CD4-positive, alpha-beta T cell treated with Interleukin-15 for 1 hour (primary cell): ENCODE data around the gene DEGS2.
"Not testable (repeated sequence)": the region's sequence is repeated elsewhere in the genome, so short reads cannot be mapped to it uniquely, and the experiment has no call there.

ENCODE experiments used
- DNase-seq: peaks from one replicate; pipeline ENCODE4 v3.0.0-alpha.2; 2020

The DEGS2 gene

DNA sequence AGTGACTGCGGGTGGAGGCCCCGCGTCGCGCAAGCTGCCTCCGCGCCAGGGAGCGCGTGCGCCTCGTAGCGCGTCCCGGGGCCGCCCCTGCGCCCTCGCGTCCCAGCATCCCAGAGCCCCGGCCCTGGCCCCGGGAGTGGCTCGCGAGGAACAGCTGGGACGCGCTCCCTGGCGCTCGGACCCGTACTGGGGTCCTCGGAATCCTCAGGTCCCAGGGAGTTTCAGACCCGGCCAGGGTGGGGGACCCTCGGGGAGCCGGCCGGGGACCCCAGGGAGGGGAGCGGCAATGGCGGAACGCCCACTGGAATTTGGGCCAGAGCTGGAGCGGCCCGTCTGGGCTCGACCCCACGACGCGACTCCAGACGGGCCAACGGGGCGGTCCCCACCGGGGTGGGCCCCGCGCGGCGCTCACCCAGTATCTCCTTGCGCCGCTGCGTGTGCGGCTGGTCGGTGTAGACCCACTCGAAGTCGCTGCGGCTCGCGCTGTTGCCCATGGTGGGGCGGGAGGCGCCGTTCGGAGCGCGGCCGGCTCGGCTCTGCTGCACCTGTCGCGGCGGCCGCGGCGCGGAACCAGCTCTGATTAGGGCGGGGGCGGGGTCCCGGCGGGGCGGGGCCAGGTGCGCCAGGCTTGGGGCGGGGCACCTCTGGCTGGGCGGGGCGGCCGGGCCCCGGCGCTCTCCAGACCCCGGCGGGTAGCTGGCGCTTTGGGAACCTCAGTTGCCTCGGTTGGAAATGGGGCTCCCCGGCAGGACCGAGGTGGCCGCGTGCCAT, at the start of gene DEGS2:
TSS of gene DEGS2 (minus strand) at position 552 of the 771 bp plus-strand sequence. CDS start at position 494, 58 bp downstream.
- peak; percentile 46 for DNase-seq

DNA sequence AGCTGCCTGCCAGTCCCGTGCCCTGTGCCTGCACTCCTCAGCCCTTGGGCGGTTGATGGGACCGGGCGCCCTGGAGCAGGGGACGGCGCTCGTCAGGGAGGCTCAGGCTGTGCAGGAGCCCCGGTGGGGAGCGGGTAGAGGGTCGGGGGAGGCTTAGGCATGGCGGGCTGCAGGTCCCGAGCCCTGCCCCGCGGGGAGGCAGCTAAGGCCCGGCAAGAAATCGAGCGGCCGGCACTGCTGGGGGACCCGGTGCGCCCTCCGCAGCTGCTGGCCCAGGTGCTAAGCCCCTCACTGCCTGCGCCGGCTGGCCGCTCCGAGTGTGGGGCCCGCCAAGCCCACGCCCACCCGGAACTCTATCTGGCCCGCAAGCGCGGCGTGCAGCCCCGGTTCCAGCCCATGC, 48.7 kb upstream of the DEGS2 start:
- not testable (repeated sequence) for DNase-seq

DNA sequence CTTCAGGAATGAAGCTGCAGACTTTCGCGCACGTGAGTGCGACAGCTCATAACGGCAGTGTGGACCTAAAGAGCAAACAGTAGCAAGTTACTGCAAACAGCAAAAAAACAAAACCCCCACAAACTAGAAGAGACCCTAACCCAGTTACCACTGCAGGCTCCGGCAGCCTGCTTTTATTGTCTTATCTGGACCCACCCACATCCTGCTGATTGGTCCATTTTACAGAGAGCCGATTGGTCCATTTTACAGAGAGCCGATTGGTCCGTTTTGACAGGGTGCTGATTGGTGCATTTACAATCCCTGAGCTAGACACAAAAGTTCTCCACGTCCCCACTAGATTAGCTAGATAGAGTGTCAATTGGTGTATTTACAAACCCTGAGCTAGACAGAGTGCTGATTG, 48.1 kb upstream of the DEGS2 start:
- DNase-seq, result not testable (repeated sequence)

DNA sequence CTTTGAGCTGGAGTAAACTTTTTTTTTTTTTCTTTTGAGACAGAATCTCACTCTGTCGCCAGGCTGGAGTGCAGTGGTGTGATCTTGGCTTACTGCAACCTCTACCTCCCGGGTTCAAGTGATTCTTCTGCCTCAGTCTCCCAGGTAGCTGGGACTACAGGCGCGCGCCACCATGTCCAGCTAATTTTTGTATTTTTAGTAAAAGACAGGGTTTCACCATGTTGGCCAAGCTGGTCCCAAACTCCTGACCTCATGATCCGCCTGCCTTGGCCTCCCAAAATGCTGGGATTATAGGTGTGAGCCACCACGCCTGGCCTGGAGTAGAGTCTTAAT, 45.4 kb upstream of the DEGS2 start:
- not testable (repeated sequence) for DNase-seq

DNA sequence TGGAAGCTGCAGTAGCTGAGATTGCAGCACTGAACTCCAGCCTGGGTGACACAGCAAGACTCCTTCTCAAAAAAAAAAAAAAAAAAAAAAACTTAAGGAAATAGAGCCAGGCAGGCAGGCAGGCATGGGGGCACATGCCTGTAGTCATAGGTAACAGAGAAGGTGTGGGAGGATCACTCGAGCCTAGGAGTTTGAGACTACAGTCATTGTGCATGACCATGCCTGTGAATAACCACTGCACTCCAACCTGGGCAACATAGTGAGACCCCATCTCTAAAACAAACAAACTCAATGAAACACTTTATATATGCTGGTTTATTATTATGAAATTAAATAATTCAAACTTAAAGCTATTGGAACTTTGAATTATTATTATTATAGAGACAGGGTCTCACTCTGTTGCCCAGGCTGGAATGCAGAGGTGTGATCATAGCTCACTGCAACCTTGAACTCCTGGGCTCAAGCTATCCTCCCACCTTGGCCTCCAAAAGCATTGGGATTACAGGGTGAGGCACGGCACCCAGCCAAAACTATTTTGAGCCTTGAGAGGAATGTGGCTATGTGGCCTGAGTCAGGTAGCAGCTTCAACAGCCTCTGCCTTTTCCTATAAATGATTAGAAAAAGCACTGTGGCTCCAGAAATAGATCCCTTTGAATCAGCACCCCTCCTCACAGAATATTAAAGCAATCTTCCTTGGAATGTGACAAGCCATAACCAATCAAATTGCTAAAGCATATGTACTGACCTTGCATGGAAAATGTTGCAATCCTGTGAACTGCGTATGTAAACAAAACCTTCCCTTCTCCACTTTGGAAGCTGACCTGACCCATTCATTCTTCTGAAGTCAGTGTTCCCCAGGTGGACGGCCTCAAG, 44.8 kb upstream of the DEGS2 start:
- no peak for DNase-seq

DNA sequence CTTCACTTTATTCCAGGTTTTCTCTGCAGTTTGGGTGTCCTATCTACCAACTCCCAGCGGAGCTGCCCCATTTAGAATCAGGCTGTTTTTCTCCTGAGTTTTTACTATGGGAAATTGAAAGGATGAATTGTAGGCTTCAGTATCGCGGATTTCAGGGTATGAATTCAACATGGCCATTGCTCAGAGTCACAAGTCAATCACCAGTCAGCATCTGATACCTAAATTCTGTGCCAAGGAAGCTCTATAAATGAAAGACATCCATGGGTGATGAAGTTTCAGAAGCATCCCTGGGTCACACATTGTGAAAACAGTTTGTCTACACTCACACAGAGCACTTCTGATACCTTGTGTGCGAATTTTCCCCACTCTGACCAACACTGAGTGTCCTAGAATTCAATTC, 43.7 kb upstream of the DEGS2 start:
- no peak for DNase-seq

DNA sequence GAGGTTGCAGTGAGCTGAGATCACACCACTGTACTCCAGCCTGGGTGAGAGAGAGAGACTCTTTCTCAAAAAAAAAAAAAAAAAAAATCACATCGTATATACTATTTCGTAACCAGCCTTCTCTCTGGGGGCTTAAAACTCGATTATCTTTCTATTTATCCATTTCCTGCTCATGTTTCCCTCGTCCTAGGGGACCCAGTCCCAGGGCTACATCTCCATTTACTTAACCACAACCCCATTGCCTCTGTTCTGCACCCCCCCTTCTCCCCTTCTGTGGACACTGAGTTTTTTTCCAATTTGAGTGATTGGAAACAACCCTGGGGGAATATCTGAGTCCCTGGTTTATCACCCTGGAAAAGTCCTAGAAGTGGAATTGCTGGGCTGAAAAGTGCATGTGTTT, 43.3 kb upstream of the DEGS2 start:
- DNase-seq, result no peak

DNA sequence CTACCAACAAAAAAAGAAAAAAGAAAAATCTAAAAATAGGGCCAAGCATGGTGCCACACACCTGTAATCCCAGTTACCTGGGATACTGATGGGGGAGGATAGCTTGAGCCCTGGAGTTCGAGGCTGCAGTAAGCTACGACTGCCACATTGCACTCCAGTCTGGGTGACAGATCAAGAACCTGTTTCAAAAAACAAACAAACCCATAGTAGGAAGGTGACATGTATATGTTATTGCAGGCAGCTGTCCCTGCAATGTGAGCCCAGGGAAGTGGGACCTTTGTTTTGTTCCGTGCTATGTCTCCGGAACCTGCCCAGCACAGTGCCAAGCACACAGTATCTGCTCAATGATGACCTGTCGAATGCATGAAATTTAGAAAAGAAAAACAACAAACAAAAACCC, 42.3 kb upstream of the DEGS2 start:
- DNase-seq, result no peak

DNA sequence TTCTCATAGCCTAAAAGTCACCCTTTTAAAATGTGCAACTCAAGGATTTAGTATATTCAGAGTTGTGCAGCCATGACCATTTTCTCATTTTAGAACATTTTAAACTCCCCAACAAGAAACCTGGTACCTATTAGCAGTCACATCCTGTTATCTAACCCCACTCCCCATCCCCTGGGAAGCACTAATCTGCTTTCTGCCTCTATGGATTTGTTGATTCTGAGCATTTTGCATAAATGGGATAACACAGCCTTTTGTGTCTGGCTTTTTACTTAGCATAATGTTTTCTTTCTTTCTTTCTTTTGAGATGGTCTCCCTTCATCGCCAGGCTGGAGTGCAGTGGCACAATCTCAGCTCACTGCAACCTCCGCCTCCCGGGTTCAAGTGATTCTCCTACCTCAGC, 40.9 kb upstream of the DEGS2 start:
- DNase-seq, result no peak

DNA sequence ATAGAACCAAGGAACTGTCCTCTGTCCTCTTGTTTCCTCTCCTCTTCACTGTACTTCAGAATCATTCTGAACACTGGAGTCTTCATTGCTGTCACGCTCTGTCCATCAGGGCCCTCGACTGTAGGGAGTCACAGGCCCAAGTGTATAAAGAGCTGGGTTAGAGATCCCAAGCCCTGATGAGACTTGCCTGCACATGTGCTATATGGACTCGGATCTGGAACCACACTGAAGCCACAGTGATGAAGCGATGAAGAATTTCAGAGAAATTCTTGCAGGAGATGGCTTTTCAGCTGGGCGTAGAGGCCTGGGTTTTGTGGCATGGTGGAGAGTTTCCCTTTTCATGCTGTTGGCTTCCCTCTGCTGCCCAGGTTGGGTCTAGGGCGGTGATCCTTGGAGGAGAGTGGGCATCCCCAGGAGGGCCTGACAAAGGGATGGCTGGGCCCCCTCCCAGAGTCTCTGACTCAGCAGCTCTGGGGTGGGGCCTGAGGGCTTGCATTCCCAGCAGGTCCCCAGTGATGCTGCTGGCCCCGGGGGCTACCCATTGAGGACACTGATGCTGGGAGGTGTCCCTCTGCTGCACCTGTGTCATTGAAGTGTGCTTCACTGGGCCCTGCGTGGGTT, 39.9 kb upstream of the DEGS2 start:
- no peak for DNase-seq

DNA sequence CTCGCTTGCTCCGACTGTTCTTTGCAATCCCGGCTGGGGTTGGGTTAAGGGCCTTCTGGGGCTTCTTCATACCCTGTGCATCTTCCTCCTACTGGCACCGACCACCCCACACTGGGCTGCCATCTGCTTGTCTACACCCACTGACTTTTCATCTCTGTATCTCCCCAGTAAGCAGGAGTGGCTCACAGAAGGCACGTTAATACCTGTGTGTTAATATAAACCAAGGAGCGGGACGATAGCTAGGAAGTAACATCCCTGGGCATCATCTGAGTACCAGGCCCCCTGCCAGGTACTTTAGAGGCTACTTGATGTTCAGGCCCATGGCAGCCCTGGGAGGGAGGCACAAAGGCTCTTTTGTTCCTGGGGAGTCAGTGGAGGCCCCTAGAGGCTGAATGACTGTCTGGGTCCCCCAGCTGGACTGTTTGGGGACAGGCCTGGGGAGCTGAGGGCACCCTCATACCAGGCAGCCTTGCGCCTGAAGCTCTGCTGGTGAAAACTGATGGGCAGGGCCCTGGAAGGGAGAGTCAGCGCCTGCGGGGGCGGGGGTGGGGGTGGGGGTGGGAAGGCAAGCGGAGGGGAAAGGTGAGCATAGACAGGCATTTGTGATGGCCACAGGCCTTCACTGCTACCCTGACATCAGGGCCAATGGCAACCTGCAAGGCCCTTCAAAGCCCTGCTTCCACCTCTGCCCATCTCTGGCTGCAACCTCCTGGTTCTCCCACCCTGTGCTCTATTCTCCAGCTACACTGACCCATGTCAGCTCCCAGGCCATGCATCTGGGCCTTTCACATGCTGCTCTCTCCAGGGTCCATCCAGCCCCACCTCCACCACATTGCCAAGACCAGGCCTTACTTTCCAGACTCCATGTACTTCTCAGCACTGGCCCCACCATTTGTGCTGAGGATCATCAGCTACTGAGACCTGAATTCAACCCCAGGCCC, 34.2 kb upstream of the DEGS2 start:
- no peak for DNase-seq

DNA sequence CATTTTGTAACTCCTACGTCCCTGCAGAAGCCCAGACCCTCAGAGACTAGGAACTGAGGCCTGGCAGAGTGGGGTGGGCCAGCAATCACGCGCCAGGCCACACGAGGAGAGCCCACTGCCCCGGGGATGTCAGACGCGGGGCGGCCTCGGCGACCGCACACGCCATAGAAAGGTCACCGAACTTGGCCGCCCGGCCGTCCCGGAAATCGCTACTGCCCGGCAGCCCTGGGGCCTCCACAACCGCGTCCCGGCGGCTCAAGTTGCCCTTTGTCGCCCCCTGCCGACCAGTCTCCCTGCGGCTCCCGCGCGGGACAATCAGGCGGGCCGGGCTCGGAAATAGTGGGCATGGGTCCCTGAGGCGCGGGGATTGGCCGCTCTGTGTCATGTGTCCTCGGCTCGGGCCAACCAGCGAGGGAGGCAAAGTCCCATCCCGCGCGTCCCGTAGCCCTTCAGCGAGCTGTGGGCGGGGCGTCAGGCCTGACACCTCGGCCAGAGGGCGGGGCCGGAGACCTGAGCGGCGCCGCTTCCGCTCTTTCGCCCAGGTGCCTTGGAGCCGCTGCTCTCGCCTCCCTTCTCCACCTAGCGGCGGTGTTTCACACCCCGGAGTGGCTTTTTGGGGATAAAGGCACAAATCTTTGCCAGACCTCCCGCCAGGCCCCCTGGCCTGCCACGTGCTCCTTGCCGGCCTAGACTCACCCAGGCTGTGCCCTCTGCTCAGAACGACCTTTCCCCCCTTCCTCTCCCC, 33.4 kb upstream of the DEGS2 start:
- DNase-seq, result peak; percentile 100

DNA sequence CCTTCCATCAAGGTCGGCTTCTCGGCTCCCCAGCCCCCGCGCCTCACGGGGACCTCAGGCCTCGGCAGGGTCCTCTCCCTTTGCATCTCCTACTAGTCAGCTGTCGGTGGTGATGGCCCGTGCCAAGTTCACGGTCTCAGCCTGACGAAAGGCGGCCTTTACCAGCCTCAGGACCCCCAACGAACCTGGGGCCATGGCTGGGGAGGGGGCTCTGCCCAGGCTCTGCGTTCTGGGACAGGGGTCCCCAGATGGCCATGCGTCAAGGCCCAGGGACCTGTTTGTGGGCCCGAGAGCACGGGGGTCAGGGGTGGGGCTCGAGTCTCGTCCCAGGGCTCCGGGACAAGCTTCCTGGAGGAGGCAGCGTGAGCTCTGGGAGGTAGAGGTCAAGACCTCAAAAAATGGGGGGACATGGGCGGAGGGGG, 32.8 kb upstream of the DEGS2 start:
- no peak for DNase-seq

DNA sequence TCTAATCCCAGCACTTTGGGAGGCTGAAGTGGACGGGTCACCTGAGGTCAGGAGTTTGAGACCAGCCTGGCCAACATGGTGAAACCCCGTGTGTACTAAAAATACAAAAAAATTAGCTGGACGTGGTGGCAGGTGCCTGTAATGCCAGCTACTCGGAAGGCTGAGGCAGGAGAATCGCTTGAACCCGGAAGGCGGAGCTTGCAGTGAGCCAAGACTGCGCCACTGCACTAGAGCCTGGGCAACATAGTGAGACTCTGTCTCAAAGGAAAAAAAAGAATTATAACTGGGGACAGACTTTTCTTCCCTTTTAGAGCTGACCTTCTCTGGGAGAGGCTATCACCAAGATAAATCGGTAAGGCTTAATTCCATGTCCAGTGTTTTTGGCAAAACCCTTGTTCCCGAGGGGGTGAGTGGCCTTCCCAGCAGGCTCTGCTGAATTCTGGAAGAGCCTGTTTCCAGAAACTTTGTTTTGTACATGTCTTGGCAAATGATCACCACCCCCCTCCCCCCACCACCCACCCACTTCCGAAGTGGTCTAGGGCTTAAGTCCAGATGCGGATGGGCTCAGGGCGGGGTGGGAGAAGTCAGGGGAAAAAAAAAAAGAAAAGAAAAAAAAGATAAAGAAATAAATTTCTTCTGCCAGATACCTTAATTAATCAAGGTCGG, 32.3 kb upstream of the DEGS2 start:
- no peak for DNase-seq

DNA sequence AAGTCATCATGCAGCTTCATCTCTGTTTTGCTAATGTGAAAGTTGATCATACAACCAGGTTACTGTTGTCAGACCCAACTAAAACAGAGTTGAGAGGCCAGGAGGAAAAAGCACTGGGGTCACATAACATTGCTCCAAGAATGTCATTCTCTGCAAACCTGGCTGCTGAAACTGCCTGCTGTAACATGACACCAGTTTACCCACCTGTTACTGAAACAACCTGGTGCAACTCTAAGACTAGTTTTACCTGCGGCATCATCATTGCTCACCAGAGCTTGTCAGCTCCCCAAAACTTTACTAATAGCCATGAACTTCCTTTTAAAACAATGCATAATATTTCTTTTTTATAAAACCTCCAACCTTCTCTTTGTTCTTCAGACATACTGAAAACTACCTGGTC, 30.7 kb upstream of the DEGS2 start:
- no peak for DNase-seq

DNA sequence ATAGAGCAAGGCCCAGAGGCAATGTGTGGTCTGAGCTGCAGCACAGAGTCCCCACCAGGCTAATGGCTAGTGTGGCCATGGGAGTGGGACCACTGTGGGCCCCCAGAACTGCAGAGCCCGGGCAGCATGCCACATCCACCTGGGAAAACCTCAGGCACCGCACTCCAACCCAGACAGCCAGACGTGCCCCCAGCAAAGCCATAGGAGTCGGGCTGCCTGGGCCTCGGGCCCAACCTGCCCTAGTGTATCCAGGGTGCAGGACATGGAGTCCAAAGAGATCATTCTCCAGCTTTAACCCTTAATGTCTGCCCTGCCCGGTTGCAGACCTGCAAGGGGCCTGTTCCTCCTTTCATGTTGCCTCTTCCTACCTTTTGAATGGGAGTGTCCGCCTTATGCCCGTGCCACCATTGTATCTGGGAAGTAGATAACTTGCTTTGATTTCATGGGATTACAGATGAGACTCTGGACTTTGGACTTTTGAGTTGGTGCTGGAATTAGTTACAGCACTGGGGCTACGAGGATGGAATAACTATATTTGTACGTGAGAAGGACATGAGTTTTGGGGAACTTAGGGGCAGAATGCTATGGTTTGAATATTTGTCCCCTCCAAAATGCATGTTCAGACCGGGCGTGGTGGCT, 29.1 kb upstream of the DEGS2 start:
- DNase-seq, result no peak

DNA sequence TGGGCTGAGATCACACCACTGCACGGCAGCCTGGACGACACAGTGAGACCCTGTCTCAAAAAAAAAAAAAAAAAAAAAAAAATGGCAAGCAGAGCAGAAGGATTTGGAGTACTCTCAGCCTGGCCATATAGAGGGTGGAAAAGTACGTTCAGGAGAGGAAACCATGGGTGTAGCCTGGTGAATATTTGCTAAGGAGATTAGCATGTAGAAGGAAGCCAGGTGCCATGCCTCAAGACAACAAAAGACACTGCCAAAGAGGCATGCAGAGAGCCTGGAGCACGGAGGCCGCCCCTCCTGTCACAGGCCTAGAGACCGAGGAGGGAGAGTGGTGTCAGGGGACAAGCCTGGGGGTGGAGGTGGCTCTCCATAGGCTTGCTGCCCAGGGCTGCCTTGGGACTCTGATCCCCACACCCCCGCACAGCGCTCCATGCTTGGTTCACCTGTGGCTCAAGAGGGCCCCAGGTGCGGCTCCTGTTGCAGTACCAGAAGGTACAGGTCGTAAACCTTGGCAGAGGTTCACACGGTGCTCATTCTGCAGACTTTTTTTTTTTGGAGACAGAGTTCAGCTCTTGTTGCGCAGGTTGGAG, 27.9 kb upstream of the DEGS2 start:
- DNase-seq, result no peak

DNA sequence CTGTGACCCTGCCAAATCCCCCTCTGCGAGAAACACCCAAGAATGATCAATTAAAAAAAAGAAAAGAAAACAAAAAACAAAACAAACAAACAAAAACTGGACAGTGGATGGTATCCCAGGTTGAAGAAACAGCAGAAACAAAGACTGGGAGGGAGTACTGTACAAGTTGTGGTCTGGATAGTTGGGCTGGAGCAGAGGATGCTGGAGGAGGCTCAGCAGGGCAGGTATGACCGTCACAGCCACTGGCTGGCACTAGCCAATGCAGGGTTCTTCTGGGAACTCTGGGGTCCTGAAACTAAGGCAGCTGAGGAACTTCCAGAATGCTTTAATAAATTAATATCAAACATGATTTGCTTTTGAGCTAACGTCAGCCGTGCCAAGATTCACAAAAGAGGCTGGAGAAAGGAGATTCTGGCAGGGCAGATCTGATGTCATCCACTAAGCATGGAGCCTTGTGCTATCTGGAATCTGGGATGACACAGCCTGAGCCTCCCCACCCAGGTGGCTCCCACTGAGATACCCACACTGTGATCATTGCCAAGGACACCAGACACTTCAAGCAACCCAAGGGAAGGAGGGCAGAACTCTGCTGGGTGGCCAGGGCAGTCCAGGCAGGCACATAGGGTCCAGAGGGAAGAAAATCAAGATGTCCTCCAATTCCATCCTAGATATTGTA, 22.6 kb upstream of the DEGS2 start:
- DNase-seq, result not testable (repeated sequence)

DNA sequence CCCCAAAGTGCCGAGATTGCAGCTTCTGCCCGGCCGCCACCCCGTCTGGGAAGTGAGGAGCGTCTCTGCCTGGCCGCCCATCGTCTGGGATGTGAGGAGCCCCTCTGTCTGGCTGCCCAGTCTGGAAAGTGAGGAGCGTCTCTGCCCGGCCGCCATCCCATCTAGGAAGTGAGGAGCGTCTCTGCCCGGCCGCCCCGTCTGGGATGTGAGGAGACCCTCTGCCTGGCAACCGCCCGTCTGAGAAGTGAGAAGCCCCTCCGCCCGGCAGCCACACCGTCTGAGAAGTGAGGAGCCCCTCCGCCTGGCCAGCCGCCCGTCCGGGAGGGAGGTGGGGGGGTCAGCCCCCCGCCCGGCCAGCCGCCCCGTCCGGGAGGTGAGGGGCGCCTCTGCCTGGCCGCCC, 21.2 kb upstream of the DEGS2 start:
- DNase-seq, result not testable (repeated sequence)

DNA sequence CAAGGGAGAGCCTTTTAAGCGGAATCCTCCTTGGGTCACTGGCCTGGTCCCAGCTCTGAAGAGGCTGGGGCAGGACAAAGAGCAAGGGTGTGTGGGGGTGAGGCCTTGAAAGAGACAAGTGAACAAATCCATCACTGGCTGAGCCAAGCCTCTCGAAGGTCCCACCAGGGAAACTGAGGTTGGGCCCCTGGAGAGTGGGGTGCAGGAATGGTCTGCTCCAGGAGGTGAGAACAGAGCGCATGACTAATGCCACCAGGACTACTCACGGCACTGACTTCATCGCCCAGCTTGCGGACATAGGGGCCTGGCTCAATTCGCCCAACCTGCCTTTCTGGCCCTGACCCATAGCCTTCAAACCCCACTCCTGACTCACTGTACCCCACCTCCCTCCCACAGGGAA, 19.2 kb upstream of the DEGS2 start:
- no peak for DNase-seq
